NB4 (cell line): Measurements from ENCODE around the gene XPC.

ENCODE experiments used
- DNase-seq: peaks from one replicate; pipeline ENCODE4 v3.0.0; 2010; ENCODE audit warnings: low read depth
- H3K4me3 ChIP-seq: one replicate; pipeline ENCODE4 v1.5.1; 2011; ENCODE audit warnings: mild to moderate bottlenecking, low read depth, low read length, moderate library complexity
- CTCF ChIP-seq: IDR thresholded peaks from one replicate; pipeline ENCODE4 v1.5.1; 2012; ENCODE audit warnings: low read depth, low read length
- MAX ChIP-seq: IDR thresholded peaks from 2 replicates; pipeline ENCODE4 v1.6.1; 2011; ENCODE audit warnings: low read depth, low read length
- MYC ChIP-seq: IDR thresholded peaks from 2 replicates; pipeline ENCODE4 v1.6.1; 2011; ENCODE audit warnings: low read depth, low read length
- POLR2A ChIP-seq: IDR thresholded peaks from 2 replicates; pipeline ENCODE4 v1.6.1; 2011; ENCODE audit warnings: mild to moderate bottlenecking; ENCODE audit not compliant: insufficient read length; ENCODE audit errors: extremely low read depth

Gene XPC

GRCh38 chr3:14200841-14201240 is 22.4 kb upstream of the XPC start:
- no peak for DNase-seq
- no peak for TF ChIP-seq CTCF
- no peak for TF ChIP-seq MYC
- TF ChIP-seq POLR2A: no peak
- no peak for TF ChIP-seq MAX

GRCh38 chr3:14200276-14200675 is 21.9 kb upstream of the XPC start:
- TF ChIP-seq MAX (no peak), MYC (no peak), POLR2A (no peak), CTCF (no peak)
- no peak overlapping the region for H3K4me3 ChIP-seq
- DNase-seq: no peak

More at GRCh38 chr3:14200841-14201240, 22.4 kb upstream of the XPC start:
- no peak overlapping the region for H3K4me3 ChIP-seq

- TF ChIP-seq CTCF (no peak), MAX (no peak), POLR2A (no peak), MYC (no peak)
- H3K4me3 ChIP-seq: no peak overlapping the region
- DNase-seq: no peak
Observed at GRCh38 chr3:14199641-14200040, 21.2 kb upstream of the XPC start.

- TF ChIP-seq POLR2A: no peak
- no peak for TF ChIP-seq MAX
- no peak for TF ChIP-seq CTCF
- no peak for TF ChIP-seq MYC
- no peak overlapping the region for H3K4me3 ChIP-seq
Observed at GRCh38 chr3:14194865-14195264, 16.5 kb upstream of the XPC start.

GRCh38 chr3:14188041-14188754 is 9.8 kb upstream of the XPC start:
- no peak for TF ChIP-seq MAX
- no peak for TF ChIP-seq MYC
- TF ChIP-seq POLR2A: no peak
- TF ChIP-seq CTCF: no peak

More at GRCh38 chr3:14194865-14195264, 16.5 kb upstream of the XPC start:
- no peak for DNase-seq

More at GRCh38 chr3:14188041-14188754, 9.8 kb upstream of the XPC start:
- H3K4me3 ChIP-seq: no peak overlapping the region
- no peak for DNase-seq
